ENCODE data around the gene OR56B1. TPM values are rescaled to one million over a fixed set of nuclear protein-coding genes. Genes with fewer than 3 reads are reported as not detected.

The OR56B1 gene
- total and polyA plus RNA-seq, 2 donors (not counting 1 experiment from before 2014, with no cell fraction given): 0.61 to 1.4 TPM

- Histone ChIP-seq H4K20me1 (ENCODE audit: control insufficient read depth, insufficient read depth, low read length, poor library complexity, severe bottlenecking) (peaks cover 37% of the 10 kb centered on the region), H3K4me1 (ENCODE audit: control insufficient read depth in 2 of 2, insufficient read depth in 2 of 2, low read length in 2 of 2) (peaks cover 14 to 23% of the 10 kb centered on the region in 2 donors), H3K9me3 (ENCODE audit: control extremely low read depth in 1 of 3, control insufficient read depth in 2 of 3, insufficient read depth in 1 of 3, low read length in 2 of 3) (no peaks in the 10 kb centered on the region), H3K27me3 (replicated peaks in 1 of 4; ENCODE audit: control extremely low read depth in 1 of 4, control insufficient read depth in 3 of 4, insufficient read depth in 4 of 4, low read length in 3 of 4) (no peaks in the 10 kb centered on the region), H2AFZ (ENCODE audit: insufficient read depth, low read depth, low read length, poor library complexity, severe bottlenecking) (peak overlapping the region; percentile 47), H3K4me3 (ENCODE audit: control extremely low read depth in 1 of 5, extremely low read depth in 1 of 5, insufficient read depth in 1 of 5, low read depth in 2 of 5, low read length in 4 of 5) (peak overlapping the region in 3 of 5 experiments; percentile 29 to 49 (median 31)), H3K36me3 (replicated peaks in 1 of 2; ENCODE audit: control extremely low read depth in 1 of 2, control insufficient read depth in 1 of 2, extremely low read depth in 1 of 2, insufficient read depth in 2 of 2, low read length in 1 of 2) (peaks cover 17 to 78% of the 10 kb centered on the region in 2 experiments), H3K4me2 (replicated peaks; ENCODE audit: low read depth, low read length, poor library complexity, severe bottlenecking) (peak overlapping the region; percentile 60), H3K9ac (ENCODE audit: low read length) (peak overlapping the region; percentile 31), H3K79me2 (ENCODE audit: control insufficient read depth, insufficient read depth, low read length) (peaks cover 87% of the 10 kb centered on the region), H3K27ac (ENCODE audit: low read length in 2 of 2) (peak overlapping the region; percentile 33 to 76)
- CTCF ChIA-PET: interaction anchor here (0.8 to 4.5 kb wide), 5 partner anchors 10 to 16 kb away, joined by 3 to 42 read pairs (median 6); partner anchors contain the start of genes TRIM22 and TRIM5
- Mint-ChIP-seq H3K4me1 (peaks cover 68% of the 10 kb centered on the region), H3K27ac (peak overlapping the region; percentile 93), H3K27me3 (no peaks in the 10 kb centered on the region), H3K9me3 (ENCODE audit: insufficient read depth) (no peaks in the 10 kb centered on the region), H3K4me3 (peak overlapping the region; percentile 83)
- POLR2A ChIA-PET: interaction anchor here (1.5 kb wide), 1 partner anchor 11 kb away, joined by 9 read pairs; the partner anchor contains the start of gene TRIM22
- no CpG with 5 or more reads among the region's 10 CpGs for WGBS (ENCODE audit: insufficient coverage)
- TF ChIP-seq EZH2 (IDR thresholded peaks at IDR 0.05; ENCODE audit: borderline replicate concordance, insufficient read depth, low read depth, low read length, poor library complexity, severe bottlenecking): no peak
- no peak for TF ChIP-seq CTCF (IDR thresholded peaks at IDR 0.05)
- DNase-seq (peak; percentile 54), ATAC-seq (ENCODE audit: low read depth) (peak; percentile 73)
- intact Hi-C loops (cut with micrococcal nuclease): loop anchor here (1.0 kb wide), 2 partner anchors 11 to 16 kb away; partner anchors contain the start of gene TRIM22
These were observed 35.7 kb upstream of the OR56B1 start for GRCh38 chr11:5700421-5701054.

- Histone ChIP-seq H3K4me3 (ENCODE audit: control extremely low read depth in 1 of 5, extremely low read depth in 1 of 5, insufficient read depth in 1 of 5, low read depth in 2 of 5, low read length in 4 of 5) (no peak overlapping the region), H3K4me2 (replicated peaks; ENCODE audit: low read depth, low read length, poor library complexity, severe bottlenecking) (peak overlapping the region; percentile 60), H4K20me1 (ENCODE audit: control insufficient read depth, insufficient read depth, low read length, poor library complexity, severe bottlenecking) (peaks cover 33% of the 10 kb centered on the region), H3K27me3 (replicated peaks in 1 of 4; ENCODE audit: control extremely low read depth in 1 of 4, control insufficient read depth in 3 of 4, insufficient read depth in 4 of 4, low read length in 3 of 4) (no peaks in the 10 kb centered on the region), H3K36me3 (replicated peaks in 1 of 2; ENCODE audit: control extremely low read depth in 1 of 2, control insufficient read depth in 1 of 2, extremely low read depth in 1 of 2, insufficient read depth in 2 of 2, low read length in 1 of 2) (peaks cover 17 to 79% of the 10 kb centered on the region in 2 experiments), H2AFZ (ENCODE audit: insufficient read depth, low read depth, low read length, poor library complexity, severe bottlenecking) (no peak overlapping the region), H3K9me3 (ENCODE audit: control extremely low read depth in 1 of 3, control insufficient read depth in 2 of 3, insufficient read depth in 1 of 3, low read length in 2 of 3) (no peaks in the 10 kb centered on the region), H3K79me2 (ENCODE audit: control insufficient read depth, insufficient read depth, low read length) (peaks cover 85% of the 10 kb centered on the region), H3K27ac (ENCODE audit: low read length in 2 of 2) (peak overlapping the region; percentile 31 to 33), H3K4me1 (ENCODE audit: control insufficient read depth in 2 of 2, insufficient read depth in 2 of 2, low read length in 2 of 2) (peaks cover 11 to 18% of the 10 kb centered on the region in 2 donors), H3K9ac (ENCODE audit: low read length) (no peak overlapping the region)
- H3K4me1 Mint-ChIP-seq: peaks cover 62% of the 10 kb centered on the region
- ChIA-PET CTCF (interaction anchor here (0.8 to 4.5 kb wide), 4 partner anchors 10 to 17 kb away, joined by 3 to 42 read pairs (median 19); partner anchors contain the start of genes TRIM22 and TRIM5), POLR2A (interaction anchor here (0.7 to 1.5 kb wide), 3 partner anchors 11 to 16 kb away, joined by 3 to 9 read pairs (median 5); partner anchors contain the start of genes TRIM22 and TRIM5)
- no peaks in the 10 kb centered on the region for H3K9me3 Mint-ChIP-seq (ENCODE audit: insufficient read depth)
- H3K27ac Mint-ChIP-seq: peak overlapping the region; percentile 93
- no peaks in the 10 kb centered on the region for H3K27me3 Mint-ChIP-seq
- intact Hi-C loops (cut with micrococcal nuclease): no loop called here
- H3K4me3 Mint-ChIP-seq: peak overlapping the region; percentile 83
- ATAC-seq (ENCODE audit: low read depth): no peak
- no peak for DNase-seq
- TF ChIP-seq CTCF (IDR thresholded peaks at IDR 0.05): no peak
- TF ChIP-seq EZH2 (IDR thresholded peaks at IDR 0.05; ENCODE audit: borderline replicate concordance, insufficient read depth, low read depth, low read length, poor library complexity, severe bottlenecking): no peak
- WGBS (ENCODE audit: insufficient coverage): 38% methylated on average over 2 of the region's 3 CpGs
These were observed 35.1 kb upstream of the OR56B1 start for GRCh38 chr11:5701055-5701577.

Data from B cell (primary cell).